Epithelial cell of esophagus (primary cell): ENCODE data around the gene RAMP2.

ENCODE experiments used
- DNase-seq: peaks from one replicate; pipeline ENCODE4 v3.0.0; 2010; ENCODE audit warnings: low read depth
- H3K4me3 ChIP-seq: 2 replicates; pipeline ENCODE4 v1.5.1; 2011; ENCODE audit warnings: mild to moderate bottlenecking, low read length, control low read depth
- TF ChIP-seq, protein P1 (sequence below): IDR thresholded peaks from 2 replicates; pipeline ENCODE4 v1.5.1; 2011; ENCODE audit warnings: low read depth, mild to moderate bottlenecking, low read length, control low read depth, inconsistent platforms; ENCODE audit not compliant: insufficient read depth; ENCODE audit errors: missing control alignments

RAMP2 gene

DNA sequence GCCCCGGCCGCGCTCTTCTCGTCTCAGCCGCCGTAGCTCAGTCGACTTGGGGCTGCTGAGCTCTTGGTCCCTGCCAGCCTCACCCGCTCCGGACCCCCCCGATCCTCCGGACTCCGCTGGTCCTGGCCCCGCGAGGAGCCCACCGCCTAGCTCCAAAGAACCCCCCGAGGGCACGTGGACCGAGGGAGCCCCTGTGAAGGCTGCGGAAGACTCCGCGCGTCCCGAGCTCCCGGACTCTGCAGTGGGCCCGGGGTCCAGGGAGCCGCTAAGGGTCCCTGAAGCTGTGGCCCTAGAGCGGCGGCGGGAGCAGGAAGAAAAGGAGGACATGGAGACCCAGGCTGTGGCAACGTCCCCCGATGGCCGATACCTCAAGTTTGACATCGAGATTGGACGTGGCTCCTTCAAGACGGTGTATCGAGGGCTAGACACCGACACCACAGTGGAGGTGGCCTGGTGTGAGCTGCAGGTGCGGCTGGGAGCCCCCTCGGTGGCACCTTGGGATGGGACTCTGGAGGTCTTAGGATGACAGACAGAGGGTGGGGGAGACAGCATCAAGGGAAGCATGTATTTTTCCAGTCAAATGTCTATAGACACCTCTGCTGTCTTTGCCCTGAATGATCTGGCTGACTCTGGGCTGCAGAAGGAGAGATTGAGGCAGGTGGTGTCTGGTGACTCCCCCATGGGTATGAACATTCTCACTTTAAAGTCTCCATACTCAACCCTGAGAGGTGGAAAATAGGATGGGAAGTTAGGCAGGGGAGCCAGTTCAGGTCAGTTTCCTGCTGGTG, 20.0 kb downstream of the RAMP2 start:
- DNase-seq: no peak
- H3K4me3 ChIP-seq: peak overlapping the region; percentile 13
- TF ChIP-seq, protein P1, sequence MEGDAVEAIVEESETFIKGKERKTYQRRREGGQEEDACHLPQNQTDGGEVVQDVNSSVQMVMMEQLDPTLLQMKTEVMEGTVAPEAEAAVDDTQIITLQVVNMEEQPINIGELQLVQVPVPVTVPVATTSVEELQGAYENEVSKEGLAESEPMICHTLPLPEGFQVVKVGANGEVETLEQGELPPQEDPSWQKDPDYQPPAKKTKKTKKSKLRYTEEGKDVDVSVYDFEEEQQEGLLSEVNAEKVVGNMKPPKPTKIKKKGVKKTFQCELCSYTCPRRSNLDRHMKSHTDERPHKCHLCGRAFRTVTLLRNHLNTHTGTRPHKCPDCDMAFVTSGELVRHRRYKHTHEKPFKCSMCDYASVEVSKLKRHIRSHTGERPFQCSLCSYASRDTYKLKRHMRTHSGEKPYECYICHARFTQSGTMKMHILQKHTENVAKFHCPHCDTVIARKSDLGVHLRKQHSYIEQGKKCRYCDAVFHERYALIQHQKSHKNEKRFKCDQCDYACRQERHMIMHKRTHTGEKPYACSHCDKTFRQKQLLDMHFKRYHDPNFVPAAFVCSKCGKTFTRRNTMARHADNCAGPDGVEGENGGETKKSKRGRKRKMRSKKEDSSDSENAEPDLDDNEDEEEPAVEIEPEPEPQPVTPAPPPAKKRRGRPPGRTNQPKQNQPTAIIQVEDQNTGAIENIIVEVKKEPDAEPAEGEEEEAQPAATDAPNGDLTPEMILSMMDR: no peak

DNA sequence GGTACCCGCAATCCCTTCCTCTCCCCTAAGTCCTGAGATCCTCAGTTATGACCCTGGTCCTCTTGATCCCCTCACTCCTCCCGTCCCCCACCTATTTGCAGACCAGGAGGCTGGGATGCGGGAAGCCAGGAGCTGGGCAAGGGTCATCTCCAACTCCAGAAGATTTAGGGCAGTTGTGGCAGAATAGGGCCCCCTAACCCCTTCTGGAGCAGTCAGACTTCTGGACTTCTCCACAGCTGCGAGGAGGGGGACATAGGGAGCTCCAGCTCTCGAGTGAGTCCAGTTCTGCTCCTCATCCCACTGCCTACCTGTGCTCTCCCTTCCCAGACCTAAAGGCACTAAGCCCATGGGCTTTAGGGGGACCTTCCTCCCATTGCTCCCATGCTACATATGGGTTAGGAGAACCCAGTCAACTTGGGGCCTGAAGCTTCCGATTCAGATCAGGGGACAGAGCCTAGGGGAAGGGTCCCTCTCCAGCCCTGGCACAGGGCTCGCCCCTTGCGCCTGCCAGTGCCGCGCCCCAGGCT, 20.7 kb downstream of the RAMP2 start:
- TF ChIP-seq, protein P1: no peak
- no peak for DNase-seq
- H3K4me3 ChIP-seq: no peak overlapping the region

- TF ChIP-seq, protein P1: no peak
- DNase-seq: no peak
- H3K4me3 ChIP-seq: no peak overlapping the region
These were observed 21.4 kb downstream of the RAMP2 start for GRCh38 chr17:42782166-42783061.

- no peak overlapping the region for H3K4me3 ChIP-seq
- peak; percentile 89 for DNase-seq
- TF ChIP-seq, protein P1: no peak
These were observed 22.2 kb downstream of the RAMP2 start for GRCh38 chr17:42783062-42783790.

DNA sequence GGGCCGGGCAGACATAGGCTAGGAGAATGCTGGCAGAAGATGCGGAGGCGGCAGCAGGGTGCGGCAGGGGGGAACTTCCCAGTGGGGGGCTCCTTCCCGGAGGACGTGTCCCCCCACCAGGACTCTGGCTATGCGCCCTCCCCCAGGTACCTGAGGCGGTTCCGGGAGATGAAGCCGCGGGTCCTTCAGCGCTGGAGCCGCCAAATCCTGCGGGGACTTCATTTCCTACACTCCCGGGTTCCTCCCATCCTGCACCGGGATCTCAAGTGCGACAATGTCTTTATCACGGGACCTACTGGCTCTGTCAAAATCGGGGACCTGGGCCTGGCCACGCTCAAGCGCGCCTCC, 22.7 kb downstream of the RAMP2 start:
- TF ChIP-seq, protein P1: no peak
- DNase-seq: no peak
- no peak overlapping the region for H3K4me3 ChIP-seq

GRCh38 chr17:42784409-42784808, 23.4 kb downstream of the RAMP2 start:
- no peak for DNase-seq
- H3K4me3 ChIP-seq: no peak overlapping the region
- TF ChIP-seq, protein P1: no peak
